Adrenal gland (tissue), 12 donors: ENCODE measurements around the gene TLE3. TPM values are rescaled to one million over a fixed set of nuclear protein-coding genes. Genes with fewer than 3 reads are reported as not detected.

Experiments
- DNase-seq, 7 donors: peaks; one replicate each; pipeline ENCODE4 v3.0.0-alpha.2; 2019 to 2020
- H3K27ac ChIP-seq, 5 donors: fragments of 200-600 bp; sonication (generic) in 4 of 5; 1 replicate in 3 of 5; 2 replicates in 2 of 5; pipeline versions ENCODE4 v1.5.1 to v1.8.0; 2016 to 2020; ENCODE audit warnings: mild to moderate bottlenecking in 1 of 5
- H3K27me3 ChIP-seq: fragments of 200-600 bp; 2 replicates; pipeline ENCODE4 v1.8.0; 2021
- H3K36me3 ChIP-seq, 2 donors: fragments of 200-600 bp; replicated peaks in 1 of 2; 1 replicate in 1 of 2; 2 replicates in 1 of 2; pipeline versions ENCODE4 v1.5.1 to v1.8.0; 2018 to 2022
- H3K4me1 ChIP-seq, 2 donors: fragments of 200-600 bp; replicated peaks in 1 of 2; 1 replicate in 1 of 2; 2 replicates in 1 of 2; pipeline versions ENCODE4 v1.5.1 to v1.8.0; 2018 to 2021
- H3K4me3 ChIP-seq, 4 donors: fragments of 200-600 bp; sonication (generic) in 3 of 4; one replicate each; pipeline ENCODE4 v1.5.1; 2016 to 2018
- H3K9me3 ChIP-seq, 3 donors: fragments of 200-600 bp; sonication (generic) in 1 of 3; replicated peaks in 1 of 3; 1 replicate in 2 of 3; 2 replicates in 1 of 3; pipeline versions ENCODE4 v1.5.1 to v1.8.0; 2016 to 2021
- CTCF ChIP-seq, 6 experiments: fragments of 450-650 bp in 4 of 6; fragments of 200-600 bp in 2 of 6; sonication (generic) in 1 of 6; IDR thresholded peaks; 1 replicate in 5 of 6; 2 replicates in 1 of 6; pipeline versions ENCODE4 v1.5.1 to v1.8.0; 2016 to 2021; ENCODE audit warnings: antibody characterized with exemption in 6 of 6, mild to moderate bottlenecking in 2 of 6, moderate library complexity in 1 of 6
- POLR2A ChIP-seq, 2 donors: fragments of 450-650 bp; IDR thresholded peaks; one replicate each; pipeline ENCODE4 v1.6.1; 2017; ENCODE audit warnings: antibody characterized with exemption in 2 of 2, mild to moderate bottlenecking in 2 of 2, moderate library complexity in 1 of 2
- WGBS, 4 donors: extraction: QIAGEN DNeasy Blood & Tissue Kit in 2 of 4; methylation state at CpG; one replicate each; pipeline versions ENCODE4 v1.1.5 to v1.1.7; 2013 to 2017; 5-methylcytosine and 5-hydroxymethylcytosine counted together
- intact Hi-C, 2 donors: fragments of 100-400 bp; cut with DNase I; formaldehyde crosslinking; loops; one replicate each; pipeline versions ENCODE4 v1.14.1 to v1.15.0; 2022 to 2023
- microRNA counts, 2 donors: library from miRNA; unstranded; fragments of <30 nt; microRNA quantifications; one replicate each; lab custom pipeline; 2016
- microRNA-seq, 3 donors: library from miRNA; unstranded; fragments of <30 nt; microRNA quantifications; one replicate each; pipeline ENCODE4, GENCODE V29; 2017 to 2020
- polyA plus RNA-seq, 3 donors: library from polyadenylated mRNA; stranded (reverse); fragments of 200-250 nt in 2 of 3; fragments of 350-450 nt in 1 of 3; fragmentation: Illumina TruSeq in 1 of 3; extraction: RNeasy Lipid Tissue Mini Kit (QIAGEN cat#74804) in 1 of 3; gene quantifications; one replicate each; pipeline ENCODE4 v1.2.3, GENCODE V29; 2013 to 2014
- small RNA-seq, 2 donors: library from RNA; depleted of rRNA; stranded (forward); fragments of <200 nt; gene quantifications; one replicate each; pipeline ENCODE3, GENCODE V24; 2016
- total RNA-seq, 9 donors: library from RNA; depleted of rRNA in 4 of 9; stranded (reverse); fragments of >200 nt in 4 of 9; fragments of 120-200 nt in 1 of 9; fragmentation: NEBNext Ultra II Directional in 1 of 9; extraction: Animal tissue kit (Norgen Biotek cat#: 25700) in 1 of 9; gene quantifications; one replicate each; pipeline versions ENCODE4 v1.1.0 to v1.2.4, GENCODE V29; 2013 to 2023
- donor health status: healthy with polysubstance abuse.
- donor health status: Bipolar disorder and iron deficiency.
- donor health status: DM: yes; HTN: yes; CAD: no.
- donor health status: DM: no; HTN: no; CAD: no.
- donor health status: DM: no; HTN: no; CAD: no.
- donor health status: DM: yes; HTN: yes; CAD: no.

The TLE3 gene
- total and polyA plus RNA-seq, 12 donors: 1.6 to 73.3 (median 28.1) TPM

GRCh38 chr15:70001859-70002258 lies 95.9 kb downstream of the TLE3 start:
- H3K4me1 ChIP-seq: no peaks in the 10 kb centered on the region
- H3K27ac ChIP-seq: no peak overlapping the region
- TF ChIP-seq POLR2A (IDR thresholded peaks at IDR 0.05): no peak
- no peak for TF ChIP-seq CTCF (IDR thresholded peaks at IDR 0.05)
- WGBS, 4 donors: 71 to 82% (median 74%) methylated on average over 4 of the region's 4 CpGs
- H3K27me3 ChIP-seq: no peaks in the 10 kb centered on the region
- intact Hi-C loops: no loop called here
- no peak for DNase-seq
- H3K4me3 ChIP-seq: no peak overlapping the region
- H3K9me3 ChIP-seq: no peaks in the 10 kb centered on the region
- H3K36me3 ChIP-seq: no peaks in the 10 kb centered on the region

GRCh38 chr15:69999392-70000085 lies 98.2 kb downstream of the TLE3 start:
- WGBS, 4 donors: 71 to 82% (median 73%) methylated on average over 17 of the region's 17 CpGs
- H3K4me3 ChIP-seq: no peak overlapping the region
- no peak for DNase-seq
- no peaks in the 10 kb centered on the region for H3K9me3 ChIP-seq
- TF ChIP-seq POLR2A (IDR thresholded peaks at IDR 0.05) (no peak), CTCF (IDR thresholded peaks at IDR 0.05) (no peak)
- no peaks in the 10 kb centered on the region for H3K36me3 ChIP-seq
- H3K27ac ChIP-seq: no peak overlapping the region
- H3K4me1 ChIP-seq: no peaks in the 10 kb centered on the region
- intact Hi-C loops: no loop called here
- no peaks in the 10 kb centered on the region for H3K27me3 ChIP-seq

GRCh38 chr15:69998541-69999391 lies 99.0 kb downstream of the TLE3 start:
- H3K27ac ChIP-seq: no peak overlapping the region
- H3K9me3 ChIP-seq: no peaks in the 10 kb centered on the region
- no peak overlapping the region for H3K4me3 ChIP-seq
- intact Hi-C loops: no loop called here
- no peaks in the 10 kb centered on the region for H3K36me3 ChIP-seq
- 84 to 92% (median 90%) methylated on average over 9 to 15 of the region's 15 CpGs for WGBS, 4 donors
- TF ChIP-seq CTCF (IDR thresholded peaks at IDR 0.05) (no peak), POLR2A (IDR thresholded peaks at IDR 0.05) (no peak)
- DNase-seq: no peak
- no peaks in the 10 kb centered on the region for H3K27me3 ChIP-seq
- no peaks in the 10 kb centered on the region for H3K4me1 ChIP-seq

- Histone ChIP-seq H3K9me3 (no peaks in the 10 kb centered on the region), H3K27me3 (no peaks in the 10 kb centered on the region), H3K4me3 (no peak overlapping the region), H3K4me1 (no peaks in the 10 kb centered on the region), H3K36me3 (no peaks in the 10 kb centered on the region), H3K27ac (no peak overlapping the region)
- TF ChIP-seq CTCF (IDR thresholded peaks at IDR 0.05) (no peak), POLR2A (IDR thresholded peaks at IDR 0.05) (no peak)
- no peak for DNase-seq
- WGBS, 4 donors: 47 to 64% (median 57%) methylated on average over 2 of the region's 2 CpGs; no CpG with 5 or more reads in 1 of the 4 donors
- intact Hi-C loops: no loop called here
These were observed 99.9 kb downstream of the TLE3 start for GRCh38 chr15:69997813-69998212.

MicroRNAs encoded within 50 kb of the gene (microRNA counts, 767-probe panel; counts per million panel counts)
- microRNA hsa-miR-629-5p (lab: Ali Mortazavi, UCI): 0 counts per million in 2 donors

Small RNA genes lying within 50 kb of the gene (microRNA-seq; reads per million reads assigned to microRNA genes)
- gene MIR629: 54.0 to 143 (median 120) reads per million in 3 donors

Small RNA genes lying within 50 kb of the gene (small RNA-seq; reads per million reads assigned to genes)
- gene MIR629: 1.1 to 2.8 reads per million in 2 donors
